GM19193 (cell line): ENCODE measurements around the gene AGRP.

Source experiments
- POLR2A ChIP-seq: IDR thresholded peaks from 4 replicates; pipeline ENCODE4 v1.6.1; 2011; ENCODE audit not compliant: insufficient read depth, insufficient read length; ENCODE audit errors: extremely low read depth

Gene AGRP

DNA sequence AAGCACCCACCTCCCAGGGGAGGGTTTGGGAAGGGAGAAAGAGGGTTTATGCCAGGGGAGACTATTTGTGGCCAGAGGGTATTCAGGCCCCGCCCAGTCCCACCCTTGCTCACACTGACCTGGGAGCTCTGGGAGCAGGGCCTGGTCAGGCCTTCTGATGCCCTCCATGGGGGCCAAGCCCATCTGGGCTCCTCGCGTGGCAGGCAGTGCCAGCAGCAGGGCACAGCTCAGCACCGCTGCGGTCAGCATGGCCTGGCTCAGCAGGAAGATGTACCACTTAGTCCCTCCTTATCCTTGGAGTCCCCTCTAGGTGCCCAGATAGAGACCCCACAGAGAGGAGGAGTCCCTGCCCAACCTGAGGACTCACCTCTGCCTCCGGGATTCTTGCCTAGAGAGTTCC lies at the start of gene AGRP:
Gene AGRP, minus strand, starts transcription at position 398 of the 400 bp plus-strand sequence. Its CDS starts 149 bp downstream, at position 249.
- TF ChIP-seq POLR2A, result no peak

GRCh38 chr16:67531247-67531646 lies 47.9 kb upstream of the AGRP start:
- no peak for TF ChIP-seq POLR2A

DNA sequence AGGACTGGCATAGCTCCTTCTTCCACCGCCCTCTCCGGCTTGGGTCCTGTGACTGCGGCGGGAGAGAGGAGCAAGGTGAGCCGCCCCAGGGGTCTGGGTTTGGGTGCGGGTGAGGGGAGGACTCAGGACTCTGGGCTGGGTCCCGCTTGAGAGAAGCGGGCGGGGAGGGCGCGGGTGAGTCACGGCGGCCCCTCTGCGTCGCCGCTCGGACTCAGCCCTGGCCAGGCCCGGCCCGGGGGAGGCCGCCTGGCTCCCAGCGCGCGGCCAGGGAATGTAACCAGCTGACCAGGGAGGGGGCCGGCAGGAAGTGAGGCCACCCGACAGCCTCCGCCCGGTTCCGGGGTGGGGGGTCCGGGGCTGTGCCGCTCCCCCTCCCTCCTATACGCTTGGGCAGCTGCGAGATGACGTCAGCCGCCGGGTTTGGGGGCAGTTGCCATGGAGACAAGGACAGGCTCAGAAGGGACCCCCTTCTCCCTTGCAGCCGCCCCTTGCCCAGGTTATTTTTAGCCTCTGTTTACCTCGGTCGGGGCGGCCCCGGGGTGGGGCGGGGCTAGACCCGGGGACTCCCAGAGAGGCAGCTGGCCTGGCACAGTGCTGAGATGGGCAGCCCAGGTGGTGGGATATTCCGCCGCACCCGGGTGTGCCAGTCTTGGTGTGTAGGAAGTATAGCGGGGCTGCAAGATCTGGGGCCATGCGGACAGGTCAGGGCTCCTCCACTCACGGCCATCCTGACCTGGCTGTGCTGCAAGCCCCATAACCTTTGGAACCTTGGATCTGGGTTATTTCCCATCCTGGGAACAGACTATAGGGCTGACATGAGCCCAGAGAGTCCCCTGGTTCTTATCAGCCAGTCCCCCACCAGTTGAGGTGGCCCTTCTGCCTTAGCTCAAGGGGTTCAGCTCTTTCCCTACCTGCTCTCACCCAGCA lies 46.9 kb upstream of the AGRP start:
- TF ChIP-seq POLR2A, result peak; percentile 52

DNA sequence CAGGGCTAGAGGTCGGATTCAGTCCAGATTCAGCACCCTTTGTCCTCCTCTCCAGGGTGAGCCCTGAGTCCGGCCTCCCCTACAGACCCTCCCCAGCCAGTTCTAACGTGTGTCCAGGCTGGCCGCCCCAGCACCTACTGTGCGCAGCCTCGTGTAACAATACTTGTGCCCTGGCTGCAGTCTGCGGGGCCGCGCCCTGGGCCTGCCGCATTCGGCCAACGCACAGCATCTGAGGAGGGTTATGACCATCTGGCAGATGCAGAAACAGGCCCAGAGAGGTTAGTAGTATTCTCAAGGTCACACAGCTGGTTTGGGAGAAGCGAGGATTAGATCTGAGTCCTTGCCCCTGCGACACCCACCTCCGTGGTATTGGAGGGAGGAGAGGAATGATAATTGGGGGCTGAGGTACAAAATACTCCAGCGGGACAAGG lies 46.2 kb upstream of the AGRP start:
- no peak for TF ChIP-seq POLR2A

DNA sequence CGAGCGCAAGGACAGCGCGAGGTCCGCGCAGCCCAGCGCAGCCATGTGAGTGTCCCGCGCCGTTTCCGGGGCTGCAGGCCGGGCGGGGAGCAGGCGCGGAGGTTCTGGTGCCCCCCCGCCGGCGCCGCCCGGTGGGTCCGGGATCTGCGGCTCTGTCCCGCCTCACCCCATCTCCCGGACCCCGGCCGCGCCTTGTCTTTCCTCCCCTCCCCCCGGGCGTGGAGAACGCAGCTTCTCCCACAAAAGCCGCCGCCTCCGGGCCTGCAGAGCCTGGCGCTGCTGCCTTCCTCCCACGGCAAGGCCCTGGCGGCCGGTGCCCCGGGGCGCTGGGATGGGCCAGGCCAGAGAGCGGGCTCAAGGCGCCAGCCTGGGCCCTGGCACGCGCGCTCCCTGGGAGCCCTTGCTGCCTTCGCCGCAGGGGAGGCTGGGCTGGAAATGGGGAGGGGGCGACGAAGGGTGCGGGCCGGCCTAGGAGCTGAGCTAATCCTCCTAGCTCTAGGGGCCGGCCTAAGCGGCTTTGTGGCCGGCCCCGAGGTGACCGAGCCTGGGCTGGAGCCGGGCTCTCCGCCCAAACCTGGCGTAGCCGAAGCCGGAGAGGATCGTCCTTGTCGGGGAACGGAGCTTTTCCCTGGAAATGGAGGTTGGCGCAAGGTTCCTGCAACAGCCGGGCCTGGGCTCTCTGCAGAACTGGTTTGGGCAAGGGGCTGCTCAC lies 45.7 kb upstream of the AGRP start:
- TF ChIP-seq POLR2A, result no peak

DNA sequence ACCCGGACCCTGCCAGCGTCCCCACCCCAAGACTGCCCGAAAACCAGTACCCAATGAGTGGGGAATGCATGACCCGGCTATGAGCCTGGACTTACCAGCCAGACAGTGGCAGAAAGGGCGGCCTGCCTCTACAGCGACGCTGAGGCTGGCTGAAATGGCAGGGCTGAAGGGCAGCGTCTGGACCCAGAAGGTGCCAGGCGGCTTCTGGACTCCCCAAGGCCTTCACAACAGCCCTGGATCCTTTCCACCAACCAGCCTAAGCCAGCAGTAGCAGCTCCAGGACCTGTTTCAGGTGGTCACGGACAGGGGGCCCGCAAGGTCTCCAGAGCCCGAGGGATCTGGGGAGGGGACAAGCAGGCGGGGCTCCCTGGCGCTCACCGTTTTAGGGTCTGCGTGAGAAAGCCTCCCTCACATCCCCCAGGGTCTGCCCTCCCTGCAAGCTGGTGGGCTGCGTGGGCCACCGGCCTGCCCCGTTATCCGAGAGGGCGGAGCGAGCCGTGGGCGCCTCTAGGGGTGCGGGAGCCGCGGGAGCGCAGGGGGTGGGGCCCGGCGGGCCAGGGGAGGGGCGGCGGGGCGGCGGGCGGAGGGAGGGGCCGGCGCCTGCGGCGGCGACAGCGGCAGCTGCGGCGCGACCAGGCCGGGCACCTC lies 45.0 kb upstream of the AGRP start, which contains the start of gene RIPOR1:
Gene RIPOR1, plus strand, starts transcription at position 608 of the 648 bp plus-strand sequence. CDS start 9,618 bp downstream, outside the sequence.
- no peak for TF ChIP-seq POLR2A

DNA sequence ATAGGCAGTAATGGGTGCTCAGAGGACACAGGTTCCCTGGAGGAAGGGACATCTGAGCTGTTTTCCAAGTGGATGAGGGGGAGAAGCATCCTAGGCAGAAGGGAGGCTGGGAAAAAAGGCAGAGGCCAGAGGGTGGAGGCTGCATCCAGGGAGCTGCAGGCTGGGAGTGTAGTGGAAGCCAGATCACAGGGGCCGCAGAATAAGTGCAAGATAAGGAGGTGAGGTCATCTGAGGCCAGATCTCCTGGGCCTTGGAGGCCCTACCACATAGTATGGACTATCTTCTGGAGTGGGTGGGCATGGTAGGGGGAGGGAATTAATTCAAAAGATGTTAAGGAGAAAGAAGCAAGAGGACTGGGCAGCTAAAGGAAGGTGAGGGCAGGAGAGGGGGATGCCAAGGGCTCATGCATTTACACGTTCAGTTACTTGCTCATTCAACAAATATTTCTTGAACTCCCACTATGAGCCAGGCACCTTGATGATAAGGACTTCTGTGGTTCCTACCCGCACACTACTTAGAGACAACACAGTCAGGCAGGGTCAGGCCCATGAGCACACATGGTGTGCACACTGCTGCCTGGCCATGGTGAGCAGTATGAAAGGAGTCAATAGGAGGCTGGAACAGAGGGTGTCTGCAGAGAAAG lies 42.9 kb upstream of the AGRP start:
- TF ChIP-seq POLR2A, result no peak

GRCh38 chr16:67525176-67525860 lies 42.0 kb upstream of the AGRP start:
- no peak for TF ChIP-seq POLR2A

DNA sequence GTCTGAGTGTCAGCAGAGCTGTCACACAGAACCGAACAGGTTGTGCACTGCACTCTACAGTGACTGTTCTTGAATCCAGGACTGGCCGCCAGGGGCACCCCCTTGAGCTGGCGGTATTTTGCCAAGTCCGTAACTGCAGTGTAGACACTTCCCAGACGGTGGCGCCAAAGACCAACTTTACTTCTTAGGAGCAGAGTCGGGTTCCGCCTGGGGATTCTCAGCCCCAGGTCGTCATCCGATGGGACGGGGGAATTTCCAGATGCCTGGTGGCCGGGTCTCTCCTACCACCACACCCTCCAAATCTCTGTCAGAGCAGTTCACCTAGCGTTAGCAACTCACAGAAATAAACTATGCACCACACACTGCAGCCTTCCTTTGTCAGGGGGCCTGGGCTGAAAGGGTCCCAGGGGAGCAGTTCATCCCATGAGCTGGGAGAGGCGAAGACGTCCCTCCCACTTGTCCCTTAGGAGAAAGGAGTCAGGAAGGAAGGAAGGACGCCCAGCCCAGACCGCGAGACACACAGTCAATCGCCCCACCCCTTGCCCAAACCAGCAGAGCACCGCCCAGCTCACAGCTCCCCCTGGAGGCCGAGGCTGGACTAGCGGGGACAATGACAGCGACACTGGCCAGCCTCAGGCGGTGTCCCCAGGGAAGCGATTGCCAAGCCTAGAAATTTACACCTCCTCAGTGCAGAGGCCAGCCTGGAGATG lies 37.9 kb upstream of the AGRP start:
- peak; percentile 44 for TF ChIP-seq POLR2A

GRCh38 chr16:67519242-67519641 lies 35.9 kb upstream of the AGRP start:
- TF ChIP-seq POLR2A, result no peak

DNA sequence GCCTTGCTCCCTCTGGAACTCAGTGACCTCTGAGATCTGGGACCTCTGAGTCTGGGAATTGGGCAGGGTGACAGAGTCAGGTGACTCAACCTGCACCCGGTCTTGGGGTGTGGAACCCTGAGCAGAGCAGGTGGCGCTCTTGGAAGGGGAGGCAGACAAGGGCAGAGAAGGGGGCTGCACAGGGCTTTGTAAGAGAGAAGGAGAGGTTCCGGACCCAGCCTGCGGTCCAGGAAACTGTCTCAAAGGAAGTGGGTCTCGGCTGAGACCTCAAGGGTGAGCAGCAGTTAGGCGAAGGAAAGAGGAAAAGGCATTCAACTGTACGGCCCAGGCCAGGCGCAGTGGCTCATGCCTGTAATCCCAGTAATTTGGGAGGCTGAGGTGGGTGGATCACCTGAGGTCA lies 35.3 kb upstream of the AGRP start:
- TF ChIP-seq POLR2A, result no peak

GRCh38 chr16:67517661-67518423 lies 34.5 kb upstream of the AGRP start:
- peak; percentile 59 for TF ChIP-seq POLR2A

DNA sequence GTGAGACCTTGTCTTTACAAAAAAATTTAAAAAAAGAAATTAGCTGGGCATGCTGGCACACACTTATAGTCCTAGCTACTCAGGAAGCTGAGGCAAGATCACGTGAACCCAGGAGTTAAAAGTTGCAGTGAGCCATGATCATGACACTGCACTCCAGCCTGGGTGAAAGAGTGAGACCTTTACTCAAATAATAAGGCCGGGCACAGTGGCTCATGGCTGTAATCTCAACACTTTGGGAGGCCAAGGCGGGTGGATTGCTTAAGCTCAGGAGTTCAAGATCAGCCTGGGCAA lies 33.8 kb upstream of the AGRP start:
- no peak for TF ChIP-seq POLR2A
